GM23338 (cell line): ENCODE results near the gene SERGEF. TPM values are rescaled to one million over a fixed set of nuclear protein-coding genes. Genes with fewer than 3 reads are reported as not detected.

Experiments
- ATAC-seq: fragments of 200-7000 bp; cut with Tn5 transposase; 3 replicates; pipeline ENCODE4 v1.9.1; 2020
- DNase-seq: peaks from one replicate; pipeline ENCODE4 v3.0.0-alpha.2; 2015; ENCODE audit warnings: low spot score
- H2AFZ ChIP-seq: fragments of 200-600 bp; sonication (generic); 2 replicates; pipeline ENCODE4 v1.8.0; 2016; ENCODE audit warnings: antibody characterized with exemption, mild to moderate bottlenecking, moderate library complexity
- H3F3A ChIP-seq: fragments of 200-600 bp; sonication (generic); replicated peaks from 2 replicates; pipeline ENCODE4 v1.8.0; 2017; ENCODE audit warnings: antibody characterized with exemption, mixed run types, low read depth
- H3K27ac ChIP-seq: fragments of 200-600 bp; sonication (generic); 2 replicates; pipeline ENCODE4 v1.6.1; 2016; ENCODE audit warnings: low read depth
- H3K27me3 ChIP-seq: fragments of 200-600 bp; sonication (generic); 2 replicates; pipeline ENCODE4 v1.8.0; 2016; ENCODE audit warnings: mild to moderate bottlenecking, mixed run types, moderate library complexity; ENCODE audit not compliant: insufficient read depth
- H3K36me3 ChIP-seq: fragments of 200-600 bp; sonication (generic); 2 replicates; pipeline ENCODE4 v1.8.0; 2016; ENCODE audit warnings: mild to moderate bottlenecking; ENCODE audit not compliant: insufficient read depth
- H3K4me1 ChIP-seq: fragments of 200-600 bp; sonication (generic); 2 replicates; pipeline ENCODE4 v1.8.0; 2016; ENCODE audit warnings: mild to moderate bottlenecking, moderate library complexity; ENCODE audit not compliant: insufficient read depth
- H3K4me2 ChIP-seq: fragments of 200-600 bp; sonication (generic); 2 replicates; pipeline ENCODE4 v1.7.1; 2017; ENCODE audit warnings: mixed run types
- H3K4me3 ChIP-seq: fragments of 200-600 bp; sonication (generic); 2 replicates; pipeline ENCODE4 v1.6.1; 2016; ENCODE audit warnings: mixed run types
- H3K79me2 ChIP-seq: fragments of 200-600 bp; sonication (generic); replicated peaks from 2 replicates; pipeline ENCODE4 v1.8.0; 2017; ENCODE audit warnings: mild to moderate bottlenecking; ENCODE audit not compliant: insufficient read depth
- H3K9me2 ChIP-seq: fragments of 200-600 bp; sonication (generic); 2 replicates; pipeline ENCODE4 v1.8.0; 2017; ENCODE audit not compliant: insufficient read depth
- H4K20me1 ChIP-seq: fragments of 200-600 bp; sonication (generic); replicated peaks from 2 replicates; pipeline ENCODE4 v1.8.0; 2017; ENCODE audit warnings: mild to moderate bottlenecking; ENCODE audit not compliant: insufficient read depth
- H3K27ac Mint-ChIP-seq: 2 replicates; pipeline ENCODE4 v1.8.0; 2020; ENCODE audit warnings: inconsistent platforms, mild to moderate bottlenecking, moderate library complexity, mixed read lengths
- H3K27me3 Mint-ChIP-seq: 3 replicates; pipeline ENCODE4 v1.8.0; 2022; ENCODE audit warnings: low read depth, mild to moderate bottlenecking, moderate library complexity, mixed read lengths, inconsistent platforms; ENCODE audit not compliant: insufficient read depth, poor library complexity
- H3K36me3 Mint-ChIP-seq: 3 replicates; pipeline ENCODE4 v1.8.0; 2021; ENCODE audit warnings: low read depth, mild to moderate bottlenecking, inconsistent platforms, moderate library complexity, mixed read lengths
- H3K4me1 Mint-ChIP-seq: 3 replicates; pipeline ENCODE4 v1.8.0; 2020; ENCODE audit warnings: mild to moderate bottlenecking, inconsistent platforms, mixed read lengths
- H3K4me3 Mint-ChIP-seq: 3 replicates; pipeline ENCODE4 v1.8.0; 2021; ENCODE audit warnings: moderate library complexity, mild to moderate bottlenecking, inconsistent platforms, mixed read lengths
- H3K9me3 Mint-ChIP-seq: 3 replicates; pipeline ENCODE4 v1.8.0; 2020; ENCODE audit warnings: moderate library complexity, mild to moderate bottlenecking, inconsistent platforms, mixed read lengths
- CREB1 ChIP-seq: fragments of 250-450 bp; sonication (Bioruptor Pico); IDR thresholded peaks from 2 replicates; pipeline ENCODE4 v1.5.0; 2020; ENCODE audit warnings: low read depth, mild to moderate bottlenecking, moderate library complexity
- CTCF ChIP-seq, 2 experiments: fragments of 200-600 bp in 1 of 2; sonication (generic) in 1 of 2; conservative IDR thresholded peaks; 2 replicates each; pipeline versions ENCODE4 v1.5.1 to v1.6.1; 2016 to 2017; ENCODE audit warnings: antibody characterized with exemption in 2 of 2, low read depth in 2 of 2, mild to moderate bottlenecking in 2 of 2, moderate library complexity in 1 of 2
- ETS1 ChIP-seq: IDR thresholded peaks from 2 replicates; pipeline ENCODE4 v1.6.1; 2016; ENCODE audit warnings: antibody characterized with exemption
- EZH2 ChIP-seq: fragments of 200-600 bp; sonication (generic); IDR thresholded peaks from one replicate; pipeline ENCODE4 v1.8.0; 2017; ENCODE audit warnings: antibody characterized with exemption, mild to moderate bottlenecking, low read depth; ENCODE audit not compliant: unreplicated experiment
- EZH2phosphoT487 ChIP-seq: fragments of 200-600 bp; sonication (generic); IDR thresholded peaks from one replicate; pipeline ENCODE4 v1.8.1; 2018; ENCODE audit warnings: antibody characterized with exemption; ENCODE audit not compliant: unreplicated experiment
- JUNB ChIP-seq: IDR thresholded peaks from one replicate; pipeline ENCODE4 v1.6.1; 2016; ENCODE audit warnings: antibody characterized with exemption; ENCODE audit not compliant: unreplicated experiment
- NANOG ChIP-seq: IDR thresholded peaks from 2 replicates; pipeline ENCODE4 v1.6.1; 2016; ENCODE audit warnings: antibody characterized with exemption, borderline replicate concordance
- POLR2AphosphoS5 ChIP-seq: IDR thresholded peaks from 2 replicates; pipeline ENCODE4 v1.6.1; 2016; ENCODE audit warnings: antibody characterized with exemption, low read depth
- REST ChIP-seq: IDR thresholded peaks from one replicate; pipeline ENCODE4 v1.6.1; 2018; ENCODE audit warnings: antibody characterized with exemption; ENCODE audit not compliant: unreplicated experiment
- STAT1 ChIP-seq: IDR thresholded peaks from one replicate; pipeline ENCODE4 v1.6.1; 2016; ENCODE audit warnings: antibody characterized with exemption; ENCODE audit not compliant: unreplicated experiment
- ZNF114 ChIP-seq: fragments of 250-450 bp; sonication (Bioruptor Pico); IDR thresholded peaks from 2 replicates; pipeline ENCODE4 v1.5.0; 2020; ENCODE audit warnings: mild to moderate bottlenecking, moderate library complexity
- ZNF331 ChIP-seq: fragments of 250-450 bp; sonication (Bioruptor Pico); IDR thresholded peaks from 2 replicates; pipeline ENCODE4 v1.5.0; 2020; ENCODE audit warnings: low read depth, mild to moderate bottlenecking, moderate library complexity
- ZNF462 ChIP-seq: fragments of 250-450 bp; sonication (Bioruptor Pico); IDR thresholded peaks from 2 replicates; pipeline ENCODE4 v1.5.0; 2020; ENCODE audit warnings: mild to moderate bottlenecking, moderate library complexity
- polyA plus RNA-seq: library from polyadenylated mRNA; unstranded; fragments of >200 nt; fragmentation: Nextera tagmentation; extraction: Ambion mirVana; gene quantifications from 2 replicates; pipeline ENCODE4 v1.2.1, GENCODE V29; 2016
- total RNA-seq: library from RNA; depleted of rRNA; stranded (reverse); fragments of >200 nt; shearing (Covaris generic); gene quantifications from 2 replicates; pipeline ENCODE4 v1.2.3, GENCODE V29; 2014

SERGEF gene
- total and polyA plus RNA-seq, 2 experiments from 2014 or later = 24.2 to 27.9 TPM

DNA sequence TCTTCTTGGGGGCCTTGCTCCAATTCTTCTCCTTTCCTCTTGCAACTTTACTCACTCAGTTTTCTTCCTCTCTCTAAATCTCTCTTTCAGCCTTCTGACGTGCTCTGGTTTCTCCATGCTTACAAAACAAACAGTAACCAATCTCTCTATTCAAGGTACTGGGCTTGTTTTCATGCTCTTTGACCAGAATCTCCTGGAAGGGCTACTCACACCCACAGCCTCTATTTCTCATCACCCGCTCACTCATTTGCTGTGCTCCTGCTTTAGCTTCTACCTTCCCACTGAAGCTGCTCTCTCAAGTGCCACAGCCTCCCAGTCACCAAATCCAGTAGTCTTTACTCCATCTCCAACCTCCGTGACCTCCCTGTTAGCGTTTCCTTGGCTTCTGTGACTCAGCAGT lies 60.4 kb downstream of the SERGEF start:
- TF ChIP-seq NANOG = no peak
- TF ChIP-seq ZNF462 (CRISPR knock-in tag) = no peak
- TF ChIP-seq ETS1 = no peak
- no peak for TF ChIP-seq CREB1
- TF ChIP-seq CTCF (conservative IDR thresholded peaks at IDR 0.05; ENCODE audit: low read depth in 2 of 2) = no peak
- no peak for TF ChIP-seq STAT1
- no peak for TF ChIP-seq REST
- no peak for TF ChIP-seq EZH2phosphoT487
- no peak for TF ChIP-seq JUNB
- TF ChIP-seq POLR2AphosphoS5 = no peak
- no peak for TF ChIP-seq EZH2
- no peak for TF ChIP-seq ZNF331
- no peak for TF ChIP-seq ZNF114 (CRISPR knock-in tag)
- Mint-ChIP-seq H3K36me3 (no peaks in the 10 kb centered on the region), H3K4me3 (no peak overlapping the region), H3K27ac (no peak overlapping the region; the same call in 1 of the 2 replicates), H3K9me3 (no peaks in the 10 kb centered on the region), H3K27me3 (no peaks in the 10 kb centered on the region), H3K4me1 (no peaks in the 10 kb centered on the region)
- ATAC-seq (no peak), DNase-seq (no peak)
- Histone ChIP-seq H3K27ac (no peak overlapping the region), H3K4me1 (no peaks in the 10 kb centered on the region), H3F3A (no peaks in the 10 kb centered on the region), H4K20me1 (0 out of 2 replicates have a peak, but pooled peaks cover 4% of the 10 kb centered on the region), H3K27me3 (no peaks in the 10 kb centered on the region), H3K4me2 (no peak overlapping the region), H3K36me3 (no peaks in the 10 kb centered on the region), H3K9me2 (no peaks in the 10 kb centered on the region), H3K4me3 (no peak overlapping the region), H3K79me2 (no peaks in the 10 kb centered on the region), H2AFZ (no peak overlapping the region)
